AG04450 (cell line): ENCODE data around the gene CNNM3. TPM values are rescaled to one million over a fixed set of nuclear protein-coding genes. Genes with fewer than 3 reads are reported as not detected.

Source experiments
- CTCF ChIA-PET: fragments of 300-600, 350-600 bp; formaldehyde crosslinking; extraction: SDS; loops from one replicate; lab custom pipeline; 2022; ENCODE audit warnings: antibody characterized with exemption, inconsistent platforms; lab: Charles Lee
- POLR2A ChIA-PET: fragments of 350-600 bp; formaldehyde crosslinking; extraction: SDS; loops from one replicate; lab custom pipeline; 2021; ENCODE audit warnings: antibody characterized with exemption, inconsistent platforms; lab: Yijun Ruan, JAX
- DNase-seq: peaks from one replicate; pipeline ENCODE4 v3.0.0-alpha.2; 2011; ENCODE audit warnings: low read depth, low spot score
- H3K27ac ChIP-seq: one replicate; pipeline ENCODE4 v1.5.1; 2012; ENCODE audit warnings: low read depth, low read length, control low read depth
- H3K27me3 ChIP-seq: one replicate; pipeline ENCODE4 v1.6.0; 2012; ENCODE audit warnings: low read length; ENCODE audit not compliant: control insufficient read depth, insufficient read depth
- H3K4me3 ChIP-seq: 2 replicates; pipeline ENCODE4 v1.5.1; 2011; ENCODE audit warnings: mild to moderate bottlenecking, low read depth, low read length, control low read depth
- H3K9me3 ChIP-seq: 2 replicates; pipeline ENCODE4 v1.5.1; 2012; ENCODE audit warnings: low read length; ENCODE audit not compliant: control insufficient read depth, insufficient read depth
- CTCF ChIP-seq: IDR thresholded peaks from 2 replicates; pipeline ENCODE4 v1.5.1; 2011; ENCODE audit warnings: low read depth, low read length, control low read depth, inconsistent platforms
- polyA plus RNA-seq: library from polyadenylated mRNA; depleted of rRNA; stranded (reverse); fragments of >200 nt; gene quantifications from 2 replicates; pipeline ENCODE4 v1.2.3, GENCODE V29; 2011

Gene CNNM3
- polyA plus RNA-seq, 1 experiment = 5.1 TPM

GRCh38 chr2:96828436-96828835 lies 12.4 kb downstream of the CNNM3 start:
- no peak overlapping the region for H3K4me3 ChIP-seq
- no peak overlapping the region for H3K27ac ChIP-seq
- H3K27me3 ChIP-seq = no peaks in the 10 kb centered on the region
- POLR2A ChIA-PET = no interaction called here
- CTCF ChIA-PET = interaction anchor here (0.7 kb wide), 1 partner anchor 29 kb away, joined by 3 read pairs; the partner anchor contains the start of gene ANKRD39
- TF ChIP-seq CTCF = no peak
- no peak for DNase-seq
- no peaks in the 10 kb centered on the region for H3K9me3 ChIP-seq

GRCh38 chr2:96828874-96829273 lies 12.8 kb downstream of the CNNM3 start:
- POLR2A ChIA-PET = no interaction called here
- H3K27ac ChIP-seq = no peak overlapping the region
- no peak for TF ChIP-seq CTCF
- CTCF ChIA-PET = interaction anchor here (0.7 kb wide), 1 partner anchor 29 kb away, joined by 3 read pairs; the partner anchor contains the start of gene ANKRD39
- no peak for DNase-seq
- no peaks in the 10 kb centered on the region for H3K27me3 ChIP-seq
- H3K9me3 ChIP-seq = no peaks in the 10 kb centered on the region
- no peak overlapping the region for H3K4me3 ChIP-seq

- DNase-seq = no peak
- Histone ChIP-seq H3K27ac (no peak overlapping the region), H3K9me3 (no peaks in the 10 kb centered on the region), H3K27me3 (no peaks in the 10 kb centered on the region), H3K4me3 (no peak overlapping the region)
- CTCF ChIA-PET = interaction anchor here (1.1 kb wide), 1 partner anchor 14 kb away, joined by 3 read pairs; the partner anchor contains the start of gene CNNM3
- POLR2A ChIA-PET = no interaction called here
- no peak for TF ChIP-seq CTCF
These were observed 14.0 kb downstream of the CNNM3 start for GRCh38 chr2:96830044-96830562.

GRCh38 chr2:96831679-96832078 lies 15.6 kb downstream of the CNNM3 start:
- Histone ChIP-seq H3K27ac (no peak overlapping the region), H3K27me3 (no peaks in the 10 kb centered on the region), H3K4me3 (no peak overlapping the region), H3K9me3 (no peaks in the 10 kb centered on the region)
- CTCF ChIA-PET = interaction anchor here (0.8 kb wide), 1 partner anchor 273 kb away, joined by 4 read pairs; no protein-coding TSS in a partner anchor
- POLR2A ChIA-PET = no interaction called here
- TF ChIP-seq CTCF = no peak
- no peak for DNase-seq

DNA sequence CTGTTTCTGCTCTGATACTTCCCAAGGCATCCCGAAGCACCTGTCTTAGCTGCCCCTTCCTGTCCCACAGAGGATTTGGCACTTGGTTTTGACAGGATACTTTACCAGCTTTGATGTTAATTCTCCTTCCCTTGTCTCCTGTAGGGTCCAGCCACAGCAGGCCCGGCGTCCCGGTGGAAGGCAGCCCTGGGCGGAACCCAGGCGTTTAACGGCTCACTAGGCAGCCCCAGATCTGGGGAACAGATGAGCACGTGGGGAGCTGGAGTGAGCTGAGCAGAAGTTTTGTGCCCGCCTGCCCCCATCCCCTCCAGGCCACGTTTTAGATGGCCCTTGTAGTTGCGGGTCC lies 16.3 kb downstream of the CNNM3 start:
- POLR2A ChIA-PET = interaction anchor here (0.5 kb wide), 1 partner anchor 12 kb away, joined by 7 read pairs; no protein-coding TSS in a partner anchor
- H3K27me3 ChIP-seq = no peaks in the 10 kb centered on the region
- no peak overlapping the region for H3K27ac ChIP-seq
- no peak overlapping the region for H3K4me3 ChIP-seq
- H3K9me3 ChIP-seq = no peaks in the 10 kb centered on the region
- no peak for TF ChIP-seq CTCF
- CTCF ChIA-PET = interaction anchor here (0.7 to 1.0 kb wide), 3 partner anchors 36 to 272 kb away, joined by 4 read pairs; no protein-coding TSS in a partner anchor
- DNase-seq = no peak
